DMS53 (cell line): ENCODE data around the gene CADM1.
"Not testable (repeated sequence)": the region's sequence is repeated elsewhere in the genome, so short reads cannot be mapped to it uniquely, and the experiment has no call there.

Experiments used
- DNase-seq: peaks from one replicate; lab custom pipeline; 2025; lab: John Stamatoyannopoulos, UW

The CADM1 gene

DNA sequence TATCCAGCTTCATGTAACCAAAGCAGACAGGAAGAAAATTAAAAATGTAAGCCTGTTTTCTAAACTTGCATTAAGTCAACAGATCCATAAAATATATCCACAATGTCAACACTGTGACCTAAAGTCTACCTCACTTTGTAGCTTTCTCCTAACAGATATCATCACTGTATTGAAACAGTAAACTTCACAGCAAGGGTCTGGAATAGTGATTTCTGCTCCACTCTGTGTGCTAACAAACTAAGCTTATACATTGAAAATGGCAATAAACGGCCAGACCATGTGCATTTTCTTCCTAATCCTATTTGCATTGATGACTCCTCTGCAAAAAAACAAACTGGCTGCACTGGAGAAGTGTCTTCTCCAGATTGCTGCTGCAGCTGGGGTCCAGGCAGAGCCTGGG, 26.8 kb downstream of the CADM1 start:
- DNase-seq, result peak; percentile 34

DNA sequence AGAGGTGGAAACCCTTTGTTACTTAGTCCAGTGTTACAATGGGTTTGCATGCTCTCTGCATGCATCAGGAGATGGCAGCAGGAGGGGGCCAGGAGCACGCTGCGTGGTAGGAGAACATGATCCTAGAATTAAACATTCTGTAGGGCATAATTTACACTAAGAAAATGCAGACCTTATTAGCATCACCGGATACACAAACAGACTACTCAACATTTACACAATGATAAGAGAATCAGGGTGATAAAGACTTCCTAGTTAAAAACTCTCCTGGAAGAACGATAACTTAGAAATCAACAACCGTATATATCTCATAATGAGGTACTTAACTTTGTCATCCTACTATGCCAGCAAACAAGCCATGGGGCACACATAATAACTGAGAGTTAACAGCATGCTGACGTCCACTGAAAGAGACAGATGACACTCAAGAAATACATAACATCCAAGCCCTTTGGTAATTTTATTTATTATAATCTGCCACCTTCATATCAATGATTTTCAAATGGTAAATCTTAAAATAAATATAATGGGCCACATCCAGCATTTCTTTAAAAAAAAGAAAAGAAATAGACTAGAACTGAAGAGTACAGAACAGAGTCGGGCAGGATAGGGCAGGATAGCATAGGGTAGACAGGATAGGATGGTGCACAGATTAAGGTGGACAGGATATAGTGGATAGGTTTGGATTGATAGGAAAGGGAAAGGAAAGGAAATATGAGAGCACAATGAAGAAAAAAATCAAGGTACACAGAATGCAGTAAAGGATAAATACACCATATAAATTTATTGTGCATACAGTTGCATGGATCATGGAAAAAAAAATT, 27.5 kb downstream of the CADM1 start:
- DNase-seq, result no peak

DNA sequence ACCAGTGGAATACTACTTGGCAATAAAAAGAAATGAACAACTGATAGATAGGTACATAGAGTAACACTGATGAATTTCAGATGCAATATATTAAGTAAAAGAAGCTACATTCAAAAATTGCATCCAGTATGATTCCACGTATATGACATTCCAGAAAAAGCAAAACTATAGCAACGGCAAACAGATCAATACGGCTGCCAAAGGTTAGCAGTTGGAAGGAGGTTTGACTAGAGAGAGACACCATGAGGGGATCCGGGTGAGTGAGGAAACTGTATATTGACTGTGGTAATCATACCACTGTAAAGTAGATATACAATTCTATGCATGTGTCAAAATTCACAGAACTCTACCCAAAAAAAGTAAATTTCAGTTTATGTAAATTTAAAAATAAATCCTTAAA, 28.7 kb downstream of the CADM1 start:
- DNase-seq, result no peak

DNA sequence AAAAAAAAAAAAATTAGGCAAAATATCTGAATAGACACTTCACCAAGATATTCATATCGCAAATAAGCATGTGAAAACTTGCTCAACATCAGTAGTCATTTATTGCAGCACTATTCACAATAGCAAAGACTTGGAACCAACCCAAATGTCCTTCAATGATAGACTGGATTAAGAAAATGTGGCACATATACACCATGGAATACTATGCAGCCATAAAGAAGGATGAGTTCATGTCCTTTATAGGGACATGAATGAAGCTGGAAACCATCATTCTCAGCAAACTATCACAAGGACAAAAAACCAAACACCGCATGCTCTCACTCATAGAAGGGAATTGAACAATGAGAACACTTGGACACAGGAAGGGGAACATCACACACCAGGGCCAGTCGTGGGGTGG, 29.9 kb downstream of the CADM1 start:
- DNase-seq, result not testable (repeated sequence)

DNA sequence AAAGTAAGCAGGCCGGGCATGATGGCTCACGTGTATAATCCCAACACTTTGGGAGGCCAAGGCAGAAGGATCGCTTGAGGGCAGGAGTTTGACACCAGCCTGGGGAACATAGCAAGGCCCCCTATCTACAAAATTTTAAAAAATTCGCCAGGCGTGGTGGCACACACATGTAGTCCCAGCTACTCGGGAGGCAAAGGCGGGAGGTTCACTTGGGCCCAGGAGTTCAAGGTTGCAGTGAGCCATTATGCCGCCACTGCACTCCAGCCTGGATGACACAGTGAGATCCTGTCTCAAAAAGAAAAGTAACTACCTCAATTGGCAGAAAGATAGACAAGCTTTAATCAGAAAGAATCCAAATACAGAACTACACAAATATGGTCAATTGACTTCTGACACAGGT, 31.0 kb downstream of the CADM1 start:
- DNase-seq, result no peak

DNA sequence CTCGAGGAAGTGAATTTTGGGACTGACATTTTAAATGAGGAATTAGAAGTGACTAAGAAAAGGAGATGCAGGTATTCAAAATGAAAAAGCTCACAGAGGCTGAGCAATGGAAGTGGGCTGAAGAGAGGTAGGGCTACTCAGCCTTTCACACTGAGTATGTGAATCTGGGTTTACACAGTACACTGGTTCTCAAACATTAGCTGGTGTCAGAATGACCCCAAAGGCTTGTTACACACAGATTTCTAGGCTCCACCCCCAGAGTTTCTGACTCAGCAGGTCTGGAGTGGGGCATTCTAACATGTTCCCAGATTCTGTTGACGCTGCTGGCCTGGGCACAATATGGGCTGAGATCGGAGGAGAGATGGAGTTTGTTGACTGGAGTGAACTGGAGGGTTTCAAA, 32.8 kb downstream of the CADM1 start:
- DNase-seq, result peak; percentile 62

DNA sequence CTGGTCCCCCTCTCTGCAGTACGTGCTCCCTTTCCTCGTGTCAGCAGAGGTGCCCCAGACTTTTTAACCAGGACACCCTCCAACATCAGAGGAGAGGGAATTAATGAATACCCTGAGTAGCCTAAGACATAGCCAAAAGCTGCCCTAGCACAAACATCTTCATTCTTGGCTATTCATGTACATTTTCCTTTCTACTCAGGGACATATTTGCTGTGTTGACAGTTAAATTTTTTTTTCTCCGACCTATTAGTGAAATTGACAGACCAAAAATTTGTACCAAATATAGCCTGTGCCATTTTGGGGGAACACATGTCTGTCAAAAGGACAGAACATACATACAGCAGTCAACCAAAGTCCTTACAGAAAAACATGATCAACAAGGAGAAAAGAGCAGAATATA, 33.3 kb downstream of the CADM1 start:
- no peak for DNase-seq

DNA sequence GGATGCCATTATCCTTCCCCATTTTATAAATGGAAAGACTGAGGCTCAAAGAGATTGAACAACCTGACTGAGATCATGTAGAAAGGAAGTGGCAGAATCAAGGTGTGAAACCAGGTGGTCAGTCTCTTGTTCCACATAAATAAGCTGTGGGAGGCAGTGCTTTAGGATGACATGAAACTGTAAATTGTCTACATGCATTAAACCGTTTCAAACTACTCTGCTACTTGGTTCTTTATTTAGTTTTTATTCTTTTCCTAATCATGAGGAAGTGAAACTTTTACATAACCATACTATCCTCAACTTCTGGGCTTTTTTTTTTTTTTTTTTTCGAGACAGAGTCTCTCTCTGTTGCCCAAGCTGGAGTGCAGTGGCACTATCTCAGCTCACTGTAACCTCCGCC, 34.9 kb downstream of the CADM1 start:
- no peak for DNase-seq

DNA sequence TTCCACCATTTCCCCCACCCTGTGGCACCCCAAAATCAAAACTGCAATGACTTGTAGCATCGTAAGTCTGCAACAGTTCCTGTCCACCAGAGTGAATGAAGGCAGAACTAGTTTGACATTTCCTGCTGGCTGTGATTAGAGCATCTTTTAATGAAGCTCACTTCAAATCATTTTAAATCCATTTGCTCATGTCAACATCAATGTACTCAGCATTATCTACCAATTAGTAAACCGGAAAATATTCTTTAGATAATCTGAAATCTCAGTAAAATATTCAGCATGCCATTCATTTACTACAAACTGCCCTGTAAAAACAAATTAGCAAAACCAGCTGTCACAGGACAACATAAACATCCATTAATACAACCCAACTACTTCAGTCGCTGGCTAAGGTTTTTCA, 38.1 kb downstream of the CADM1 start:
- no peak for DNase-seq

DNA sequence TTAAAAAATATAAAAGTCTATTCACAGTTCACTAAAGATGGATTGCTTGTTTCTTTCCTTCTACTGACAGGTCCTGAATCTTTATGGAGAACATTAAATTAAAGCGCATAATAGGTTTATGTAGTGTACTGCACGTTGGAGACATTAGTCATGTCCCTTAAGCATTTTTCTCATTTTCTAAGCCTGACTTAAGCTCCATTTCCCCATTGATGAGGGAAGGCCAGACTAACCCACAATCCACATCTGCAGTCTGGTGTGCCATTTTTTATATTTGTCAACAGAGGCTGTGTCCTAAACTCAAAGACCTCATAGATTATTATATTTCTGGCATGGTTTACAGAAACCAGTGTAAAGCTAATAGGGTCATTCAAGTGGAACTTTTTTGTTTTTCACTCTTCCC, 39.9 kb downstream of the CADM1 start:
- DNase-seq, result no peak

DNA sequence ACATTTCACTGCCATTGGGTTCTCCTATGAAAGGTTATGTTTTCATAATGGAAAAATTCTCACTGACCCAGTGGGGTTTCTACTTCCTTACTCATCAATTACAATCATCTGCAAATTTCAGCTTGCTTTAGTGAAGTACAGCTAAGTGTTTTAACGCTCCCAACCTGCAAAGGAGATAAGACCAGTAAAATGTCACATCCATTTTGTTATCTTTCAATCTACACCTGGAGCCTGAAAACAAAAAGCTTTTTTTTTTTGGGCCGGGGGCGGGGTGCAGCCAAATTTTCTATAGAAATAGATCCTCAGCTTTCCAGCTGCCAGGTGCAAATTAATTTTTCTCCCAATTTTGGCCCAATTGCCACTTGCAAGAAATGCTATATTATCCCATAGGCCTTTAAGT, 40.6 kb downstream of the CADM1 start:
- DNase-seq, result no peak

DNA sequence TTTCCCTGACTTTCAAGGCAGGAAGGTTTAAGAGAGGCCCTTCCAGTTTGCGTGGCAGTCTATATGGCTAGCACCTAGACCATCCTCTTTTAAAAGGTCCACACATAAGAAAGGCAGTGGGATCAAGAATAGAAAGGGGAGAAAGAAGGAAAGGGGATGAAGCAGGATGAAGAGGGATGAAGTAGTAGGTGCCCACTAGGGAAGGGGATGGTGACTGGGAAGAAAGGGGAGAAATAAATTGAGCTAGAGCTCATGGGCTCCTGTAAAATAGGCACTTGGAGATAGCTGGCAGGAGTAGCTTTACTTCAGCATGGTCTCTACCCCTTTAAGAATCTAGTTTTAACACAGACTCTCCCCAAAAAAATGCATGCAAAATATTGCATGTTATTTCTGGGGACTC, 41.5 kb downstream of the CADM1 start:
- peak; percentile 22 for DNase-seq

DNA sequence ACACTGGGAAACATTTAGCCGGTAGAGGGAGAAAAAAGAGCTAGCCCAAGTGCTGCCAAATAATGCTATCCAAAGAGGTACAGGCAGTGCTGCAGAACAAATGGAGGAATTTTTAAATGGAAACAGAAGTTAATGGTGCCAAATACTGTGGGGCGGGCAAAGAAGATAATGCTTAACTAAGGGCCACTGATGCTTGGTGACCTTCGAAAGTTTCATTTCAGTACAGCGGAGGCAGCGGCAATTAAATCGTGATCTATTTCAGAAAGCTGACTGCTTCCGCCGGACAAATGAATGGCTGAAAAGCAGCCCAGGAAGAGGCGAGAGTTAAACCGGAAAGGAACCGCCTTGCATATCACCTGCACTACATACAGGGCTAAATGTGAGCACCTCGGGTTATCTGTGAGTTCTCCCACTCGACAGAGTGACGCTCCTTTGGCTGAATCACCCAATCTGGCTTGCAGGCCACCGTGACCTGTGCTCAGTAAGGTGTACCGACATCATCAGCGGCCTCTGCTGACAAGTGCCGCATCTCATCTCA, 42.1 kb downstream of the CADM1 start:
- DNase-seq, result peak; percentile 22

DNA sequence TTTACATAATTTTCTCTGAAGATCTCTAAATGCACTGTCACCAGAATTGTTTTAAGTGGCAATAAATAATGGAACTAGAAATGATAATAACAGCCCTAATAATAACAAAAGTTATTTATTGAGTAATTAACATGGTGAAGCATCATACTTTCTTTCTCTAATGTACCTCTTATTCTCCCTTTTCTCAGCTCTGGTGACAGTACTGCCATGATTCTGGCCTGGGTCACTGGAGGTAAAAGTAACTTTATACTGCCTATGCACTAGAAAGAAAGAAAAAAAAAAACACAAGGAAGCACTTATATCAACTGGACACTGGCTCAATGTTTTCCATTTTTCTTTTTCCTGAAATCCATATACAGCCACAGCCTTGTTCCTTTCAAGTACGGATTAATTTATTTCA, 43.7 kb downstream of the CADM1 start:
- no peak for DNase-seq

DNA sequence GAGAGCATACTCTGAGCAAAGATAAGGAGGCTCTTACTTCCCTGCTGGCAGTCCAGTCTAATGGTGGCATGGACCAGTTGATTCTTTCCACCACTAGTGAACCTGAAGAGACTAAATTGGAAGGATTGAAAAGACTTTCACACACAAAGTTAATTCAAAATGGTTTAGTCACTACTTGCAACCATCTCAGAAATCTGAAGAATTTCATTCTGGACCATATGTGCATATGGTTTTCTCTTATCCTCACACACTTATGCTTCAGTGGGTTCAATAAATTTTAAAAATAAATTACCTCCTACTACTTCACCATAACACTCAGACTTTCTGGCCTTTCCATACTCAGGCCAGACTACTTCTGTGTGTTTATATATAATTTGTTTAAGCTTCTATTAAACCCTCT, 44.7 kb downstream of the CADM1 start:
- DNase-seq, result no peak

DNA sequence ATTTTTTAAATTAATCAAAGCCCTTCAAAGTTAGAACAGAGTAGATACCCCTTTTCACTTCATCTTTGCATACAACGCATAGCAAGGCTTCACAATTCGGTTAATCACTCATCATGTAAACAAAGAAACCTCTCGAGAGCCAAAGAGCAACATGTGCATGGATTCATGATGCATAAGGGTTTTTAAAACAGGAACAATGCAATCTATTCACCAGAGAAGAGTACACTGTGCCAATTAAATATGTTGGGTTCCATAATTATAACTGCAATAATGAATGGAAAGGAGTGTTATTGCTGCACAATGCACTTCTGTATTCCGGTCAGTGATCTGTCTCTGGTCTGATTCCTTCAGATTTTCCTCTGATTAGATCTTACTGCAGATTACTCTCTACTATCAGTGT, 45.3 kb downstream of the CADM1 start:
- DNase-seq, result peak; percentile 29

DNA sequence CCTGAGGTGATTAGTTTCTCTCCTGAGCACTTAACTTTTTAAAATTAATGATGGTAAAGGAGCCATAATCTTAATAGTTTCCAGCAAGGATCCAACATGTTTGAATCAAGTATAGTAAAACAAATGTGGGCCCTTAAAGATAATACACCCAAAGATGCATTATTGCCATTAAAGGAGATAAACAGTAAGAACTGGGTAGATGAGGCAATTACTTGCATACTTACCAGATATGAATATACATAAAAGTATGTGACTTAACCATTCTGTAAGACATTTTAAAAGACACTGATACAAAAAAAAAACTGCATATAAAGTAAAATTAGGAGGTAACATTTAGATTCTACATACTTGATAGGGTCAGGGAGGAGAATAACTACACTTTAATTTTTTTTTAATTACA, 48.2 kb downstream of the CADM1 start:
- no peak for DNase-seq

DNA sequence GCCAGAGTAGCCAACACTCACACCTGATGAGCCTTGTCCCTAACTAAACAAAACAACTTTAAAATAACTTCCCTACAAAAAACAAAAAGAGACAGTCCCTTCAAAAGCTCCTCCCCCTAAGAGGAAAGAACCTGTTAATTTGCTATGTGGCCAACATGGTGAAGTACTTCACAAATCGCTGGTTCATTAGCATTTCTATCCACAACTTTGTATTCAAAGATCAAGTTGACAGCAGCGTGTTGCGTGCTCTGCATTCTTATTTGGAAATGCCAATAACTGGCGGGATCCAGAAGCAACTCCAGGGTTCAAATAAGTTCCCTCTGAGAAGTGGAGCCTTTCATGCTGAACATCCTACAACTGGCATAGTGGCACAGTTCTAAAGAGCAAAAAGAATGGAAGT, 48.6 kb downstream of the CADM1 start:
- no peak for DNase-seq

DNA sequence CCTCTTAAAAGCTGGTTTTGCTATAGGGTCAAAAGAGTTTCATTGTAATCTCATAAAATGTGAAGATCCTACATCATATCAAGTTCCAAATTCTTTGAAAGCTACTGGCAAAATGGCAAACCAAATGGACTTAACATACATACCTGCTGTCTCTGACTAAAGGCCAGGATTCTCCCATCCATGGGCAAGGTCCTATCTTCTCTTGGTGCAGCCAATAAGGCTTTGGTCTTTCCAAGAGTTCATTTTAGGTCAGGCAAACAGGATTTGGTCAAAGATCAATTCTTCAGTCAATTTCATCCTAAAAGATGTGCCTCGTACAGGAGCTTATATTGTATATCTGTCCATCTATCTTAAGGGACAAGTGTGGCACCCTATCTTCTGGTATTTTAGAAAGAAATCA, 49.7 kb downstream of the CADM1 start:
- no peak for DNase-seq

DNA sequence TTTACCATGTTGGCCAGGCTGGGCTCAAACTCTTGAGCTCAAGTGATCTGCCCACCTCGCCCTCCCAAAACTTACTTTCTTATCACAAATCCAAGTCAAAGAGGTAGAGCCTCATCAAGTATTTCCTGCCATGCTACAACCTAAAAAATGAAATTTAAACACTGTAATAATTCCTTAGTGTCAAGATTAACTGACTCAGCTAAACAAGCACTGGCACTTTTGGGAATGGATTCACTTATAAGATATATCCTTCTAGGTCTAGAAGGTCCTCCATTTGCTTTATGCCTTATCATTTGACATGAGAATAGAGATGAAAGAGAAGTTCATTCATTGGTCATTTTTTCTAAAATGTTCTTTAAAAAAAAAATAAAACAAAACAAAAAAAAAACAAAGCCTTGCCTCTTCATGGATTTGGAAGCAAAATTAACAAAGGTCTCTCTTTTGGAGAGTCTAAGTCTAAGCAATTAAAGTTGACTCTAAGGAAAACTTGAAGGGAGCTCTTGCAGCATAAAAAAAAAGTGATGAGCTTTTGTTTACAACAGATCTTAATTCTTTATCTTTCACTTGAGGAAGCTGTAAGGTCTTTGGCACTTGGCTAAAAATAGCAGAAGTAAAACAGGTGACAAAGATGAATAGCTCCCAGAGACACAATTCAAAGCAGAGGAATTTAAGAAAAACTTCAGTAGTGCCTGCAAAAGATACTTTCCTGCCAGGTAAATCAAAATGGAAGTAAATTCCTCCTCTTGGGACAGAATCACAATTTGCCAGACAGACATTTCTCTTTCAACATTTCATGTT, 50.3 kb downstream of the CADM1 start:
- no peak for DNase-seq

DNA sequence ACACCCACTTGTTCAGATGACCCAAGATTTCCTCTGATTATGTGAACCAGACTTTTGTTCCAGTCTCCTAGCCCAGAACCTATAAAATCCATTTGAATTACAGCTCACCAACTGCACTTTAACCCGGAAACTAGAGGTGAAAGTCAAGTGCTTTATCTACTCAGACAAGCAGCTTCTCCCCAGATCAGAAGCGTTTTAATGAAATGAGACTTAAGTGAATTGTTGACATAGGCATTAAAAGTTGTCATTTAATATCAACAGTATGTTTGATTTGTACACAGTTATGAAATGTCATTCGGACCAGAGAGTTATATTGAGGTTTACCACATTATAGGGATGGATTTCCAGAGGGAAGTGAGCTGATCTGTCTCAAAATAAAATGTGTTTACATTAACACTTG, 52.0 kb downstream of the CADM1 start:
- peak; percentile 93 for DNase-seq

DNA sequence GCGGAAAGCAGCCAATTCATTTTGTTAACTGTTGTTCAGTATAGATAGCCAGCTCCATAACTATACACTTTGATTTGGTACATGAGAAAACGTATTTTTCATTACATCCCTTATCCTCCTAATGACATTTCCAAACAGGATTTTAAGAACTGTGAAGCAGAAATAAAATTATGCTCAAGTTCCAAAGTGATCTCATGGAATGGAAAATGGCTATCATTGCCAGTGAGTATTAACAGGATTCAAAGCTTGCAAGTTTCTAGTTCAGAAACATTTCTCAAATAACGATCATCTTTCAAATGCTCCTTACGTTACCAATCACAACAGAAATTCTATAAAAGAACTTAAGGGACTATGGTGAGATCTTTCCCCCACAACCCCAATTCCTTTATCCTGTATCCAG, 53.7 kb downstream of the CADM1 start:
- no peak for DNase-seq

DNA sequence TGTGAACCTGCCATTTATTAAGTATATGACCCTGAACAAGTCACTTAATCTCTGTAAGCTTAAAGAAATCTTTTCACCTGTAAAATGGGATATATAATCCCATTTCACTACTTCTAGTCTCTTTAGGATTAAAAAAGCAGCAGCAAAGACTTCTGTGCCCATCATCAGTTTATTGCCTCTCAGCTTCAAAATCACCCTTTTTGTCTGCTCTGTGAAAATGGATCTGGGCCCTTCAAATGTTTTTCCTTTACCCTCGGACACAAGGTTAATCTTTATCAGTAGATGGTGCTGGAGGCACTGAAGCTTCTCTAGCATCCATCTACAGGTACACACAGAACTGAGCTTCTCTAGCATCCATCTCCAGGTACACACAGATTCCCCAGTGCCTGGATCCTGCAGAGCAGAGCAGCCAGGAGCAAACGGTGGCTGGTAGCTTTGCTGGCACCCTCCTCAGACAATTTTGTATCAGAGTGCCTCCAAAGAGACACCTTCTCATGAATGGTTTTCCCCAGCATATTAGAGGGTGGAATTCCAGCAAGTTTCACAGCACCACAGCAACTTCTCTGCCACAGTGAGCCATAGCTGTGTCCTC, 56.8 kb downstream of the CADM1 start:
- no peak for DNase-seq
